HG03558 (cell line): ENCODE data around the gene SLC39A5.
"Not testable (repeated sequence)": the region's sequence is repeated elsewhere in the genome, so short reads cannot be mapped to it uniquely, and the experiment has no call there.

ENCODE experiments used
- ATAC-seq: cut with Tn5 transposase; IDR thresholded peaks from one replicate; pipeline ENCODE4 v1.9.1; 2021; ENCODE audit warnings: moderate number of reproducible peaks; ENCODE audit not compliant: unreplicated experiment; ENCODE audit errors: extremely low read depth

The SLC39A5 gene

GRCh38 chr12:56242986-56243385, 13.1 kb downstream of the SLC39A5 start:
- ATAC-seq: no peak

GRCh38 chr12:56243731-56244181, 13.9 kb downstream of the SLC39A5 start:
- no peak for ATAC-seq

GRCh38 chr12:56244494-56244893, 14.6 kb downstream of the SLC39A5 start:
- no peak for ATAC-seq

GRCh38 chr12:56247923-56248322, 18.1 kb downstream of the SLC39A5 start:
- no peak for ATAC-seq

DNA sequence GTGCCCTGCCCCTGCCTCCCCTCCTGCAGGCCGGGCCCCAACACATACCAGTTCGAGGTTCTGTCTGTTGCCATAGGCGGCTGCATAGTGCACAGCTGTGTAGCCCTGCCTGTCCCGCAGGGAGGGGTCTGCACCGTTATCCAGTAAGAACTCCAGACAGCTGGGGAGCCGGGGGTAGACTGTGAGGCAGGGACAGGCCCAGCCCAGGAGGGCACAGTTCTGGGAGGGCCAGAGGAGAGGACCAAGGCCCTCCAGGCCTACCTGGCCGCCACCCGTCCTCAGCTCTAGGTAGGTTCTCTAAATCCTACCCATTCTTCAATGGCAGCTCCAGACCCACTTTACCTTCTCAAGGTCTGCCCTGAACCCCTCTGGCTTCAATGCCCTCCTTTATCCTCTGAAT, 18.9 kb downstream of the SLC39A5 start:
- no peak for ATAC-seq

- ATAC-seq: no peak
These were observed 22.8 kb downstream of the SLC39A5 start for GRCh38 chr12:56252649-56253048.

DNA sequence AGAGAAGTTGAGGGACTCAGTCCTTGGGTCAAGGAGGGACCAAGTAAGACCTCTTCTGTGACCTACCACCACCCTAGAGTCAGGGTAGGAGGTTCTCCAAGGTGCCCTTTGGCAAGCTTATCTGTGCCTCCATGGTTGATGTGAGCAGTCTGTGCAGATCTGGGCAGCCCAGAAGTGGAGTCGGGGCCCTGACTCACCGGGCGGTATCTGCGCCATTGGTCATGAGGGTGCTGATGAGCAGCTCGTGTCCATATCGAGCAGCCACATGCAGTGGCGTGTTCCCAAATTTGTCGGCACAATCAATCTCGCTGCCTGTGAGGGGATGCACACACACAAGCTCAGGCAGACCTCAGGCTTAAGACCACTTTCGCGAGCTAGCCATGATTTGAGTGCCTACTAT, 23.2 kb downstream of the SLC39A5 start:
- no peak for ATAC-seq

GRCh38 chr12:56255671-56256070, 25.8 kb downstream of the SLC39A5 start:
- no peak for ATAC-seq

GRCh38 chr12:56256326-56256960, 26.6 kb downstream of the SLC39A5 start:
- no peak for ATAC-seq

DNA sequence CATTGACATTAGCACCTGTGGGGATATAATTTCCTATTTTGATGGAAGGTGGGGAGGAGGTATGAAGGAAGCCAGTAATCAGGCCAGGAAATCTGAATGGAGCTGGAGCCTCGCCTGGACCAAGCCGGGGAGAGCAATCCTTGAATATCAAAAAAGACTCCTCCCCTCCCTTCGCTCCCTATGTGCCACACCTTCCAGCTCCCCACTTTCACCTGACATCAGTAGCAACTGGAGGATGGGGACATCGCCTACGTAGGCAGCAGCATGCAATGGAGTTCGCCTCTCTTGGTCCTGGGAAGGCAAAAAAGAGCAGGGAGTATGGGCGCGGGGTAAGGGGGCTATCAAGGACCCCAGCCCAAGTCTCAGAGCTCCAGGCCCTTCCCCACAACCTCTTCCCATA, 27.2 kb downstream of the SLC39A5 start:
- ATAC-seq: no peak

DNA sequence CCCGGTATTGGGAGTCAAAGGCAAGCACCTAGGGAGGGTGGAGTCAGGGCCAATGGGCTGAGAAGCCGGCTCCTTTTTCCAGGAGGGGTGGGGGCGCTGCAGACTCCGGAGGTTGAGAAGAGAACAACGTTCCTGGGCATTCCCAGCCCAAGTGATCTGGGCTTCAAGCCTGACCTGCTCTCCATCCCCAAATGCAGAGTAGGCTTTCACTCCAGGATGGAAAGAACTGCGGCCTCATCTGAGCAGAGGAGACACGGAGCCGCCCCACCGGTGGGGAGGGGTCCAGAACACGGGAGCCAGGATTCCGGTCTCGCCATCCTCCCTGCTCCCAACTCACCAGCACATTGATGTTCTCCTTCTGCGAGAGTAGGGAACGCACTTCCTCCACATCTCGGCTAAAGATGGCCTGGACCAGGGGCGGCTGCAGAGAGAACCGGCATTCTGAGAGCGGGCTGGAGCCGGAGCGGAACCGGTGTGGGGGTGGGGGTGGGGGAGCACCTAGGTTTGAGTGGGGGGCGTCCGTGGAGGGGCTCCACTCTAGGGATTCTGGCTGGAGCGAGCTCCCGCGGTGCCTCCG, 27.7 kb downstream of the SLC39A5 start:
- ATAC-seq: peak; percentile 8

DNA sequence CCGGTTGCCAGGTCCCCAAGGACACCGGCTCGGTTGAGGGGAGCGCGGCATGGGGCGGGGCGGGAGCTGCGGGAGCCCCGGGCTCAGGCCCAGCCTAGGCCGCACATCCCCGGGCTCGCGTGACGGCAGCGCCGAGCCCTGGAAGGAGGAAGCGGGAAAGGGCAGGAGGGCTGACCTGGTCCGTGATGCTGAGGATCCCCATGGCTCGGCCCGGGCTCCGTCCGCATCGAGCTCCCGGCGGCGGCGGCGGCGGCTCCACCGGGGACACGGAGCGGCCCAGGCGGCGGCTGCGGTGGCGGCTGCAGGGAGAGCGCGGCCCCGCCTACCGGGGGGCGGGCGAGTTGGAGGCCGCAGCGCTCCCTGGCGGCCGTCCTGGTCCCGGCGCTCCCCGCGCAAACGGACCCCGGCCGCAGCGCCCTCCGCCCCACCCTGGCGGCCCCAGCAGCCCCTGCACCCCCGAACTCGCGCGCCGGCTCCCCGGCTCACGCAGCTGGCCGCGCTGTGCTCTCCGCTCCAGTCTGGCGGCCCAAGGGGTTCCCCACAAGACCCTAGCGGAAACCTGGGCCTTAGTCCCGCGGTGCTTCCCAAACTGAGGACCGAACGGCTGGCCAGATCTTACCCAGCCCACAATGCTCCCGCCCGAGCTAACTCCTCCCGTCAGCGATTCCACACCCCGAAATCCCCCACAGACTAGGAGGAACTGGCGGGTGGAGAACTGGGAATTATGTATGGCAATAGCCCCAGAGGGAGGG, 28.4 kb downstream of the SLC39A5 start, which contains the start of gene ANKRD52:
TSS of gene ANKRD52 (minus strand) at position 317 of the 752 bp plus-strand sequence. CDS start at position 202, 115 bp downstream.
- ATAC-seq: peak; percentile 86

DNA sequence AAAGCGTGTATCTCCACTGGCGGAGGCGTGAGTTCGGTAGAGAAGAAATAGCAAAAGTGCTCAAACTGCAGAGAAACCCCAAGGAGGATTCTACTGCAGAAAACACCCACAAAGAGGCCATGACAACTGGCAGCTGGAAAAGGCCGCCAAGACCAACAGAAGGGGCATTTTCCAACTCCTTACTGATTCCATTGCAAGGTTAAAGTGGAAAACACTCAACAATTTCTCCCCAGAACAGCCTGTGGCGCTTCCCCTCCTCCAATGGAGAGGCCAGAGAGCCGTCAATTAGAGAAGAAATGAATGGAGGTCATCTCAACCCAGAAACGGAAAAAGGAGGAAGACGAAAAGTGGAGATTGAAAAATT, 29.0 kb downstream of the SLC39A5 start:
- no peak for ATAC-seq

- no peak for ATAC-seq
These were observed 30.5 kb downstream of the SLC39A5 start for GRCh38 chr12:56260380-56260779.

- no peak for ATAC-seq
These were observed 31.1 kb downstream of the SLC39A5 start for GRCh38 chr12:56260921-56261320.

DNA sequence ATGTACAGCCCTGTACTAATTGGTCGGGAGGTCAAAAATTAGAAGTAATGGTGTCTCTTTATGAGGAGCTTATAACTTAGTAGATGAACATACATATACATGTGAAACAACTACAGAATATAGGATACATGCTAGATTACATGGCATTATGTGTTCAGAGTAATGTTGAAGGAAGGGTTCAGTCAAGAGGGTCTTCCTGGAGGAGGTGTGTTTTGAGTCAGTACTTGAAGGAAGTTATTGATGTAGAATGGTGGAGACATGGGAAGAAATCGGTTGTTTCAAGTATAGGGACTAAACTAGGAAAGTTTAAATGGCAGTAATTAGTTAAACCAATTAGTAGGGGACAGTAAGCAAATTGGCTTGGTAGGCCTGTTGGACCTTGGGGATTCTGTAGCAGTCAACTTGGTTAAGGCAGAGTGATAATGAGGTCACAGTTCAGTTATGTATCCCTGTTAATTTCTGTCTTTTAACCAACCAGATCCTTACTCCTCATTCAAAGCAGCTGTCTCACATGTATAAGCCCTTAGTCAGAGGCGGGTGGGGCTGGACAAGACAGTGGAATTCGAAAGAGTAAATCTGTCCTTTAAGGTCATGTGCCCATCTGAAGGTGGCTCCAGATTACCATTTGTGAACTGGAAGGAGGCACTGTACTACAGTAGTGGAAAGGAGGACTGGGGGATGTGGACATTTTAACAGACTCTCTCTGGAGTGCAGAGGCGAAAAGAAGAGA, 31.8 kb downstream of the SLC39A5 start:
- ATAC-seq: no peak

DNA sequence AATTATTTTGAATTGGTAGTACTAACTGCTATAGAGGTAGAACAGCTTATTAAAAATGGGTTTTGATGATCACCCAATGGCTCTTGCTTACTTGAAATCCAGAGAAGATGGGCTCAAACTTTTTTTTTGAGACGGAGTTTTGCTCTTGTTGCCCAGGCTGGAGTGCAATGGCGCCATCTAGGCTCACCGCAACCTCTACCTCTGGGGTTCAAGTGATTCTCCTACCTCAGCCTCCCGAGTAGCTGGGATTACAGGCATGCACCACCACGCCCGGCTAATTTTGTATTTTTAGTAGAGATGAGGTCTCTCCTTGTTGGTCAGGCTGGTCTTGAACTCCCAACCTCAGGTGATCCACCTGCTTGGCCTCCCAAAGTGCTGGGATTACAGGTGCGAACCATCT, 33.1 kb downstream of the SLC39A5 start:
- ATAC-seq: not testable (repeated sequence)

- ATAC-seq: not testable (repeated sequence)
These were observed 36.3 kb downstream of the SLC39A5 start for GRCh38 chr12:56266068-56266692.

DNA sequence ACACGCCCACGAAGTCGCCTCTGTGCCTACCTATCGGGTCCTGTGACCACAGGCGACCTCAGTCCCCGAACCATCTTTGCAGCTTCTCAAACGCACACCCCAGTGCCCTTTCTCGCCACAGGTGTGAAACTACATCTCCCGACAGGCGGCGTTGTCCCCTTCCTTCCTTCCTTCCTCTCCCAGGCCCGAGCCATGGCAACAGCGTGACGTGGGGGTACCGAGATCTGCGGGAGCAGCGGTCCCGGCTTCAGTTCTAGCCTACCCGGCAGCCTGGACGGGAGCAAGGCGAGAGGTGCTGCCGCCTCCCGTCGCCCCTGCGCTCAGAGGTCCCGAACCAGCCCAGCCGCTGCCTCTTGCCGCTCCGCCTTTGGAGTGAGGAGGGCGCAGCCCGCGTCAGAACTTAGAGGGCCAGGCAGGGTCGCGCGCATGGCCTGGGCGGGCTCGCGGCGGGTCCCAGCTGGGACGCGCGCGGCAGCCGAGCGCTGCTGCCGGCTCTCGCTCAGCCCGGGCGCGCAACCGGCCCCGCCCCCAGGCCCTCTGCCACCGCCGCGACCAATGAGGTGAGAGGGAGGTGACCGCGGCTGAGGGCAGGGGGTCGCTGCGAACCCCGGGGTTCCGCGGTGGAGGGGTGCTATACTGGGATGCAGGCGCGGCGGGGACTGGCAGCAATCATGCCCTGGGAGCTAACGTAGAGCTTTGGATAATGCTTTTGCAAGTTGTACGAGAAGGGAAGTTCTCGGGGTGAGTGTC, 37.0 kb downstream of the SLC39A5 start, which contains the start of gene COQ10A:
TSS of gene COQ10A (plus strand) at position 250 of the 750 bp plus-strand sequence. CDS start at position 427, 177 bp downstream.
- ATAC-seq: peak; percentile 75
